HG03521 (cell line): Measurements from ENCODE around the gene C20orf202.
"Not testable (repeated sequence)": the region's sequence is repeated elsewhere in the genome, so short reads cannot be mapped to it uniquely, and the experiment has no call there.

Source experiments
- ATAC-seq: cut with Tn5 transposase; IDR thresholded peaks from one replicate; pipeline ENCODE4 v1.9.1; 2021; ENCODE audit warnings: mild to moderate bottlenecking, moderate library complexity; ENCODE audit not compliant: unreplicated experiment

C20orf202 gene

GRCh38 chr20:1242530-1242929 lies 39.3 kb downstream of the C20orf202 start:
- no peak for ATAC-seq

GRCh38 chr20:1245578-1245977 lies 42.3 kb downstream of the C20orf202 start:
- ATAC-seq, result no peak

GRCh38 chr20:1247689-1248088 lies 44.4 kb downstream of the C20orf202 start:
- ATAC-seq, result no peak

GRCh38 chr20:1250282-1250681 lies 47.0 kb downstream of the C20orf202 start:
- ATAC-seq, result not testable (repeated sequence)

GRCh38 chr20:1252416-1252815 lies 49.2 kb downstream of the C20orf202 start:
- ATAC-seq, result no peak

DNA sequence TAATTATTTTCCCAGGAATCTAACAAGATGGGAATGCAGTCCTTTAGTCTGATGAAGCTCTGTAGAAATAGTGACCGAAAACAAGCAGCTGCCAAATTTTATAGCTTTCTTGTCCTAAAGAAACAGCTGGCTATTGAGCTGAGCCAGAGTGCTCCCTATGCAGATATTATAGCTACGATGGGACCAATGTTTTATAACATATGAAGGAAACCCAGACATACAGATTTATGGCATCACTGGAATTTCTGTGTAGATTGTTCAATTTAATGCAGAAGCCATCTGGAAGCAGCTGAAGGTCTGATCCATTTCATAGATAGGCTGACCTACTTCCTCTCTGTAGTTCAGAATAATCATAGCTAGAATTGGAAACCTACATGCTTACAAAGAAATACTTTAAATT lies 51.0 kb downstream of the C20orf202 start:
- ATAC-seq, result no peak

- no peak for ATAC-seq
Measured at GRCh38 chr20:1255675-1256074, 52.4 kb downstream of the C20orf202 start.
